ENCODE data around the gene DNAJC11. TPM values are rescaled to one million over a fixed set of nuclear protein-coding genes. Genes with fewer than 3 reads are reported as not detected.

The DNAJC11 gene
- total RNA-seq, 4 donors from 2014 or later = 27.1 to 41.5 (median 34.7) TPM

DNA sequence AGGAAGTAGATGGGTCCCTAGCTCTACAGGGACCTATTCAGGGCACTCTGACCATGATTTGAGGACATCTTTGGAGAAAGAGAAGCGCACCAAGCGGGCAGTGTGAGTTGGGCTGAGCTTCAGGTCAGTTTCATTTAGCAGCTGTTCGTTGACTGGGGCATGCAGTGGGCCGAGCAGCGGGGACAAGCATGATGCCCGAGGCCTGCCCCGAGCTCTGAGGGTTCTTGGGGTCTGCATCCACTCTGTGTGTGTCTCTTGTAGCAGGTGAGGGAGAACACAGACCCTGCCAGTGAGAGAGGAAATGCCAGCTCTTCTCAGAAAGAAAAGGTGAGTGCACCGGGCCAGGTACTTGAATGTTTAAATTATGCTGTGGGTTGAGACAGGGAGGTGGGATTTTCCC lies 71.6 kb downstream of the DNAJC11 start:
- H3K27me3 ChIP-seq = no peaks in the 10 kb centered on the region
- TF ChIP-seq POLR2A (IDR thresholded peaks at IDR 0.05) (no peak), CTCF (IDR thresholded peaks at IDR 0.05) (no peak)
- intact Hi-C loops (cut with DNase I) = no loop called here
- 83 to 95% methylated on average over 4 to 6 of the region's 8 CpGs for WGBS, 2 donors
- DNase-seq = no peak
- H3K27ac ChIP-seq = no peak overlapping the region
- H3K9me3 ChIP-seq = no peaks in the 10 kb centered on the region
- H3K4me1 ChIP-seq = peaks cover 10 to 34% (median 11%) of the 10 kb centered on the region in 3 donors
- no peak overlapping the region for H3K4me3 ChIP-seq
- peaks cover 15 to 86% (median 22%) of the 10 kb centered on the region in 3 donors for H3K36me3 ChIP-seq

GRCh38 chr1:6628971-6629479 lies 72.6 kb downstream of the DNAJC11 start:
- 91 to 93% methylated on average over 7 to 12 of the region's 12 CpGs for WGBS, 2 donors
- Histone ChIP-seq H3K27ac (no peak overlapping the region), H3K4me1 (peaks cover 11 to 36% (median 13%) of the 10 kb centered on the region in 3 donors), H3K9me3 (no peaks in the 10 kb centered on the region), H3K27me3 (no peaks in the 10 kb centered on the region), H3K4me3 (no peak overlapping the region), H3K36me3 (peaks cover 15 to 76% (median 22%) of the 10 kb centered on the region in 3 donors)
- intact Hi-C loops (cut with DNase I) = loop anchor here (10.0 kb wide), 1 partner anchor 74 kb away; the partner anchor contains the start of genes NOL9 and TAS1R1
- TF ChIP-seq CTCF (IDR thresholded peaks at IDR 0.05) (no peak), POLR2A (IDR thresholded peaks at IDR 0.05) (no peak)
- DNase-seq = no peak

DNA sequence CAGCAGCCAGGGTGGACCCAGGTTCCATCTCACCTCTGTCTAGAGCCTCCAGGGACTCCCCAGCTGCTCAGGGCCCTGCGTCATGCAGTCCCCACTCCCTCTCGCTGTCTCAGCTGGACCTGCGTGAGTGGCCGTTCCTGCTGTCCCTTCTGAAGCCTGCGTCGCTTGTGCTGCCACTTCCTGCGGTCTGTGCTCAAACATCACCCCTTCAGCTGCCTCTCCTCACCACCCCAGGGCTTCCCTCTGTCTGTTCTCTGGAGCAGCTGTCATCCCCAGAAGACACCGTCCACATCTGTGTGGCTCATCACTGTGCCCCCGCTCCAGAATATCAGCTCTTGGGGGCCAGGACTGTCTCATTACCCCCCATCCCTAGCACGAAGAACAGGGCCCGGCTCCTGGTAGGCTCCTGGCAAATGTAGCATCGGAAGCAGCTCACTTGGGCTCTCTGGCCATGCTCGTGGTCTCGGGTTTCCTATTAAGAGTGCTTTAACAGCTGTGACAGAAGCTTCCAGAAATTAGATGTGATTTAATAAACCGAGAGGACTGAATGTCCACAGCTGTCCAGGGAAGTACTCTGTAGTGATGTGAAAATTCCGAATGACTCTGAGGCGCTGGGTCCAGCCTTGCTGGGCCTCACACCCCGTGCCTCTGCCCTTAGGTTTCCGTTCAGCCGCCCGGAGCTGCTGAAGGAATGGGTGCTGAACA lies 73.6 kb downstream of the DNAJC11 start:
- H3K36me3 ChIP-seq = peaks cover 10 to 76% (median 15%) of the 10 kb centered on the region in 3 donors
- H3K9me3 ChIP-seq = no peaks in the 10 kb centered on the region
- 89 to 92% methylated on average over 15 to 19 of the region's 21 CpGs for WGBS, 2 donors
- no peak for DNase-seq
- no peak overlapping the region for H3K27ac ChIP-seq
- H3K4me1 ChIP-seq = peaks cover 11 to 36% (median 13%) of the 10 kb centered on the region in 3 donors
- H3K4me3 ChIP-seq = no peak overlapping the region
- TF ChIP-seq POLR2A (IDR thresholded peaks at IDR 0.05) = no peak
- no peak for TF ChIP-seq CTCF (IDR thresholded peaks at IDR 0.05)
- no peaks in the 10 kb centered on the region for H3K27me3 ChIP-seq
- intact Hi-C loops (cut with DNase I) = loop anchor here (10.0 kb wide), 1 partner anchor 73 kb away; the partner anchor contains the start of genes NOL9 and TAS1R1

GRCh38 chr1:6627031-6627430 lies 74.6 kb downstream of the DNAJC11 start:
- 91 to 95% methylated on average over 5 to 9 of the region's 9 CpGs for WGBS, 2 donors
- TF ChIP-seq POLR2A (IDR thresholded peaks at IDR 0.05) (no peak), CTCF (IDR thresholded peaks at IDR 0.05) (no peak)
- intact Hi-C loops (cut with DNase I) = loop anchor here (10.0 kb wide), 1 partner anchor 72 kb away; the partner anchor contains the start of genes NOL9 and TAS1R1
- H3K9me3 ChIP-seq = no peaks in the 10 kb centered on the region
- peaks cover 11 to 36% (median 13%) of the 10 kb centered on the region in 3 donors for H3K4me1 ChIP-seq
- H3K27me3 ChIP-seq = no peaks in the 10 kb centered on the region
- H3K36me3 ChIP-seq = peaks cover 10 to 76% (median 16%) of the 10 kb centered on the region in 3 donors
- DNase-seq = no peak
- H3K4me3 ChIP-seq = no peak overlapping the region
- no peak overlapping the region for H3K27ac ChIP-seq

DNA sequence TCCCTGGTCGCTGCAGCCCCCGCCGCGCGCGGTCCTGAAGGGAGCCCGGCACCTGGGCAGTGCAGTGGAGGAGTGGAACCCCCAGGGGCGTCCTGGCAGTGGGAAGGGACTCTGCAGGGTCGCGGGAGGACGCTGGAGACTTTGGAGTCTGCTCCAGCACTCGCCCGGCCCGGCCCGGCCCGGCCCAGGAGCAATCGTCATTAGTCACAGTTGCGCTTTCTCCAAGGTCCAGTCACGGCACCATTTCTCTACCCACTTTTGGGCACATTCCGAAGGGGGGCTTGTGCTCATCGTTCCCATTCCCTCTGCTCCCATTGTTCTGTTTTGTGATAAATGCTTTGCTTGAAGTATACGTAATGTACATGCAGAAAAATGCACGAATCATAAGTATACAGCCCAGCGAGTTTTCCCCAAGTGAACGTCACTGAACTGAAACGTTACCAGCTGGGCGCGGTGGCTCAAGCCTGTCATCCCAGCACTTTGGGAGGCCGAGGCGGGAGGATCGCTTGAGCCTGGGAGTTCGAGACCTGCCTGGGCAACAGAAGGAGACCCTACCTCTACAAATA lies 75.9 kb downstream of the DNAJC11 start:
- H3K27me3 ChIP-seq = no peaks in the 10 kb centered on the region
- intact Hi-C loops (cut with DNase I) = loop anchor here (10.0 kb wide), 1 partner anchor 71 kb away; the partner anchor contains the start of genes NOL9 and TAS1R1
- peaks cover 11 to 36% (median 13%) of the 10 kb centered on the region in 3 donors for H3K4me1 ChIP-seq
- peaks cover 10 to 76% (median 23%) of the 10 kb centered on the region in 3 donors for H3K36me3 ChIP-seq
- no peaks in the 10 kb centered on the region for H3K9me3 ChIP-seq
- H3K4me3 ChIP-seq = peak overlapping the region; percentile 66 to 95 (median 74)
- TF ChIP-seq POLR2A (IDR thresholded peaks at IDR 0.05) = no peak
- TF ChIP-seq CTCF (IDR thresholded peaks at IDR 0.05) = no peak
- peak overlapping the region; percentile 85 to 95 (median 91) for H3K27ac ChIP-seq
- no peak for DNase-seq
- 0 to 2% methylated on average over 18 of the region's 32 CpGs for WGBS, 2 donors
